SH-SY5Y (cell line): ENCODE measurements around the gene SOS1.

ENCODE experiments used
- GATA2 ChIP-seq: IDR thresholded peaks from 2 replicates; pipeline ENCODE4 v1.6.1; 2011; ENCODE audit warnings: mild to moderate bottlenecking, low read depth, low read length
- GATA3 ChIP-seq: IDR thresholded peaks from 2 replicates; pipeline ENCODE4 v1.6.1; 2011; ENCODE audit warnings: low read depth, mild to moderate bottlenecking, low read length, moderate library complexity

- TF ChIP-seq GATA3, result no peak
- no peak for TF ChIP-seq GATA2
Observed at GRCh38 chr2:39080152-39080551, 40.7 kb downstream of the SOS1 start.
